CD4-positive, alpha-beta T cell treated with Interferon alpha-2 for 1 hour (primary cell): ENCODE measurements around the gene BLTP3A.
"Not testable (repeated sequence)": the region's sequence is repeated elsewhere in the genome, so short reads cannot be mapped to it uniquely, and the experiment has no call there.

ENCODE experiments used
- DNase-seq, 2 donors: peaks; one replicate each; pipeline ENCODE4 v3.0.0-alpha.2; 2020 to 2022

BLTP3A gene

DNA sequence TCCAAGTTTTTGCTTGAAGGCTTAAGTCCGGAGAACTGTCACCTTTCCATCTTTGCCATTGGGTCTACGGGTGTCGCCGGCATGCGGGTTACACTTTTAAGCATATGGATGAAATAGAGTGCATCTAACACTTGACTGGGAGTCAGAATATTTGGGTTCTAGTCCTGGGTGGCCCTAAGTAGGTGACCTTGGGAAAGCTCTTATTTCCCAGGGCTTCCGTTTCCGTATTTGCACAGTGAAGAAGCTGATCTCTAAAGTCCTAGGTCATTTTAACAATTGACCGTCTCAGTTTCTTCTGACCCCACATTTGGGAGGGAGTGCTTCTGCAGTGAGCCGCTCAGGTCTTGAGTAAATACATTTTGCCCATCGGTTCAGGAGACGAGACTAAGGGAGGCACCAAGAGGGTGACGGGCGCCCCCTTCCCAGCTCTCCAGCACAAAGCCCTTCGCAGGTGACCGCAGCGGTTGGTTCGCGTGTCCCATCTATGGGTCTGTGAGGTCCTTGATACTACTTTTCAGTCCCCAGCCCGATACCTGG lies 651 bp upstream of the BLTP3A start:
- DNase-seq: peak in 1 of 2 donors; percentile 6

- DNase-seq: peak; percentile 14 to 16
Observed at GRCh38 chr6:34792605-34793500, 970 bp downstream of the BLTP3A start.

- DNase-seq: no peak
Observed at GRCh38 chr6:34793877-34794276, 2.0 kb downstream of the BLTP3A start.

- DNase-seq: no peak
Observed at GRCh38 chr6:34795836-34796425, 4.0 kb downstream of the BLTP3A start.

DNA sequence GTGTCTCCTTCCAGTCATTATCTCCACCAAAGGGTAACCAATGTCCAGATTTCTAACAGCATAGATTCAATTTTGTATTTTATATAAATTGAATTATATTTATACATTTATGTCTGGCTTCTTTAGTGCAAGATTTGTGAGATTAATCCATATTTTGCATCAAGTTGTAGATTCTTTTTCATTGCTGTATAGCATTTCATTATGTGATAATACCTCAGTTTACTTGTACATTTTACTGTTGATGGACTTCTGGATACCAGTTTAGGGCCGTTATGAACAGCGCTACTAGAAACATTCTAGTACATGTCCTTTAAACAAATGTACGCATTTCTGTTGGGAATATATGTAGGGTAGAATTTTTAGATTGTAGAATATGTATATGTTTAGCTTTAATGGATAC lies 6.2 kb downstream of the BLTP3A start:
- DNase-seq: no peak

- DNase-seq: no peak
Observed at GRCh38 chr6:34799547-34799946, 7.7 kb downstream of the BLTP3A start.

GRCh38 chr6:34804543-34804942 lies 12.7 kb downstream of the BLTP3A start:
- DNase-seq: no peak

DNA sequence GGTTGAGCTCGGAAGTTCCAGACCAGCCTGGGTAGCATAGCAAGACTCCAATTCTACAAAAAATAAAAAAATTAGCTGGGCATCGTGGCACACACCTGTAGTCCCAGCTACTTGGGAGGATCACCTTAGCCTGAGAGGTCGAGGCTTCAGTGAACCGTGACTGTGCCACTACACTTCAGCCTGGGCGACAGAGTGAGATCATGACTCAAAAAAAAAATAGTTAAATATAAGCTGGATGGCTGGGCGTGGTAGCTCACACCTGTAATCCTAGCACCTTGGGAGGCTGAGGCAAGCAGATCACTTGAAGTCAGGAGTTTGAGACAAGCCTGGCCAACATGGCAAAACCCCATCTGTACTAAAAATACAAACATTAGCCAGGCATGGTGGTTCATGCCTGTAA lies 13.2 kb downstream of the BLTP3A start:
- not testable (repeated sequence) for DNase-seq

DNA sequence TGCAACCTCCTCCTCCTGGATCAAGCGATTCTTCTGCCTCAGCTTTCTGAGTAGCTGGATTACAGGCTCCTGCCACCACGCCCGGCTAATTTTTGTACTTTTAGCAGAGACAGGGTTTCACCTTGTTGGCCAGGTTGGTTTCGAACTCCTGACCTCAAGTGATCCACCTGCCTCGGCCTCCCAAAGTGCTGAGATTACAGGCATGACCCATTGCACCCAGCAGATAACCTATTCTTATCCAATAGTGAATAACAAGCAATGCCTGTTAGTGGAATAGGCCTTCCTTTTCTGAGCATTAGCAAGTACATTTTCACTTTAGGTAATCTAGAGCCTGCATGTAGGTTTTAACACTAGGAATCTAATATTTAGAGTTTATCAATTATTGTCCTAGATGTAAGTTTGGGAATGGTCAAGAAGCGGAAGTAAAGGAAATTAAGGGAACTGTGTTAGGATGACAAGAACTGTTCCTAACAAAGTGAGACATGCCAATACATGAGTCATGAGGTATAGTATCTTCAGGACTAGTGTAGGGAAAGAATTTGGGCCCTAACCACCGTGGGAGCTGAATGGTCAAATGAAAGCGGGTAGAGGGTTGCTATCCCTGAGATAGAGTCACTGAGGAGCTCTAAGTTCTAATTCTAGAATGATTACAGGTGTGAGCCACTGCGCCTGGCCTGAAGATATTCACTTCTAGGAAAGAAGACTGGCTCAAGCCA lies 15.0 kb downstream of the BLTP3A start:
- DNase-seq: no peak

DNA sequence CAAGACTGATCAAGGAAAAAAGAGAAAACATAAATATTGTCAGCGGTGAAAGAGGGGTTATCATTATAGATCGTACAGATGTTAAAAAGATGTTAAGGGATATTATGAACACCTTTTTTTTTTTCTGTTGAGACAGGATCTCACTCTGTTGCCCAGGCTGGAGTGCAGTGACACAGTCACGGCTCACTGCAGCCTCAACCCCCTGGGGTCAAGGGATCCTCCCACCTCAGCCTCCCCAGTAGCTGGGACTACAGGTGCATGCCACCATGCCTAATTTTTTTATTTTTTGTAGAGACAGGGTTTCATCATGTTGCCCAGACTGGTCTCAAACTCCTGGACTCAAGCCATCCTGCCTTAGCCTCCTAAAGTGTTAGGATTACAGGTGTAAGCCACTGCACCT lies 16.6 kb downstream of the BLTP3A start:
- not testable (repeated sequence) for DNase-seq

DNA sequence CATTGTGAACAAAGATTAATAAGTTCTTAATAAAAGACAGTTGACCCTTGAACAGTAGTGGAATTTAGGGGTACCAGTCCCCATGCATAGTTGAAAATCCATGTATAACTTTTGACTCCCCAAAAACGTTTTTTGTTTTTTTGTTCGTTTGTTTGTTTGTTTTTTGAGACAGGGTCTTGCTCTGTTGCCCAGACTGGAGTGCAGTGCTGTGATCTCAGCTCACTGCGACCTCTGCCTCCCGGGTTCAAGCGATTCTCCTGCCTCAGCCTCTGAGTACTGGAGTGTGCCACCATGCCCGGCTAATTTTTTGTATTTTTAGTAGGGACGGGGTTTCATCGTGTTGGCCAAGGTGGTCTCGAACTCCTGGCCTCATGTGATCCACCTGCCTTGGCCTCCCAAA lies 17.5 kb downstream of the BLTP3A start:
- DNase-seq: not testable (repeated sequence)

DNA sequence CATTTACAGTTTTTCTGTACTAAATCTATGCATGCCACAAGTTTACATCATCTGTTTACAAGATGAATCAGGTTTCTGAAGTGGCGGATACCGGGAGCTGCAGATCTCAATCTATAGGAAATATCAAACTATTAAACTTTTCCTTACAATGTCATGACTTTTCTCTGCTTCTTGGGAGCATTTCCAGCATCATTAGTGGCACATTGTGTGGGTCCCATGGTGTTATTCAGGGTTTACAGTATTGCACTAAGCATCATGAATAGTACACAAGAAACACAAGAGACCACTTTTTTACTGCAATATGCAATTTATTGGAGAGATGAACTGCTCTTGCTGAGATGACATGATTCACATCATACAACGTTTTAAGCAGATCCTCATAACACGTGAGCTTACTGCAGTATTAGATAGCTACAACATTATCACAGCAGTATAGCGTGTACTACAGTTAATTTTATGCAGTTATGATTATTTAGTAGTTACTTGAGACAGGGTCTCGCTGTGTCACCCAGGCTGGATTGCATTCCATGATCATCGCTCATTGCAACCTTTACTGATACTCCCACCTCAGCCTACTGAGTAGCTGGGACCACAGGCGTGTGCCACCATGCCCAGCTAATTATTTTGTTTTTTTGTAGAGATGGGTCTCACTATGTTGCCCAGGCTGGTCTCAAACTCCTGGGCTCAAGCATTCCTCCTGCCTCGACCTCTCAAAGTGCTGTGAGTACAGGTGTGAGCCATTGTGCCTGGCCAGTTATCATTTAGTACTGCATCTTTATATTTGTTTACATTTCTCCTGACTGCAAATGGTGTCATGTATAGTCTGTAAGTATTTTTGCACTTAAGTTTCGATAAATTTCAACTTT lies 18.4 kb downstream of the BLTP3A start:
- no peak for DNase-seq

- DNase-seq: no peak
Observed at GRCh38 chr6:34810936-34811632, 19.2 kb downstream of the BLTP3A start.

DNA sequence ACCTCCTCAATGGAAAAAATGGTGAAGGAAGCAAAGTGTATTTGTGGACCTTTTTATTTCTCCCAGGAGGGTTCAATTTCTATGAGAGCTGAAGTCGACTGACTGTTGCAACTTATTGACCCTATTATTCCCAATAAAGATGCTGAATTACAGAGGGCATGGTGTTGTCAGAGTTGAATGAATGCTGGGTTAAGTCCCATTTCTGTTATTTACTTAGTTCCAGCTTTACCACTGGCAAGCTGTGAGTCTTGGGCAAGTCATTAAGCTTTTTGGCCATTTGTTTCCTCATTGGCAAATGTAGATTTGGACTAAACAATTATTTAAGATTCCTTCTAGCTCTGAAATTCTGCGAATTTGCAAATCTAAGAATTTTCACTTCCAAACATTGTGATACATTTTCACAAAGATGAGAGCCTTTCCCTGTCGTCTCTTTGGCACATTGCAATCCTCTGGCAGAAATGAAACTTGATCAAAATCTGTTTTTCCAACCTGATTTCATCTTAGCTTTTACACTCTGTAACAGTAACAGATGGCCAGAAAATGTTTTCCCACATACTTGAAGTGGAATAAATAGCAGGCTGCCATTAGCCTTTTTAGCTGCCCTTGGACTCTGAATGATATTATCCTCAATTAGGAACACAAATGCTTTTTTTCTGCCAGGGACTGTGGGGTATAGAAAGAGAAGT lies 21.3 kb downstream of the BLTP3A start:
- no peak for DNase-seq

- no peak for DNase-seq
Observed at GRCh38 chr6:34816635-34817301, 24.9 kb downstream of the BLTP3A start.

DNA sequence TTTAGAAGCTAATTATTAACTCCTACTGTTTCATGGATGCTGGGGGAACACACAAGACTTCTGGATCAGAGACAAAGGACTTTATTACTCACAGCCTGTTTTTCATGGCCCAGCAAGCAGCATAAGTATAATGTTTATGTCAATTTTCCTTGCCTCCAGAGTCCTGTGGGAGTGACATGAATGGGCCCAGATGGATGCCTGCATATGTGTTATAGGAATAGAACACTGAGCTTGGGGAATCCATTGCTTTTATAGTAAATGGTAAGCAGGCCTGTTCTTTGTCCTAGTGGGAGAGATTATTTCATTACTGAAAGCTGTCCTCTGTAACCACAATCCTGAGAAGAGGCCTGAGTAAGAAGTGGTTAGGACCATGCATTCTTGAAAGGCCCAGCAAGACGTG lies 25.6 kb downstream of the BLTP3A start:
- no peak for DNase-seq

DNA sequence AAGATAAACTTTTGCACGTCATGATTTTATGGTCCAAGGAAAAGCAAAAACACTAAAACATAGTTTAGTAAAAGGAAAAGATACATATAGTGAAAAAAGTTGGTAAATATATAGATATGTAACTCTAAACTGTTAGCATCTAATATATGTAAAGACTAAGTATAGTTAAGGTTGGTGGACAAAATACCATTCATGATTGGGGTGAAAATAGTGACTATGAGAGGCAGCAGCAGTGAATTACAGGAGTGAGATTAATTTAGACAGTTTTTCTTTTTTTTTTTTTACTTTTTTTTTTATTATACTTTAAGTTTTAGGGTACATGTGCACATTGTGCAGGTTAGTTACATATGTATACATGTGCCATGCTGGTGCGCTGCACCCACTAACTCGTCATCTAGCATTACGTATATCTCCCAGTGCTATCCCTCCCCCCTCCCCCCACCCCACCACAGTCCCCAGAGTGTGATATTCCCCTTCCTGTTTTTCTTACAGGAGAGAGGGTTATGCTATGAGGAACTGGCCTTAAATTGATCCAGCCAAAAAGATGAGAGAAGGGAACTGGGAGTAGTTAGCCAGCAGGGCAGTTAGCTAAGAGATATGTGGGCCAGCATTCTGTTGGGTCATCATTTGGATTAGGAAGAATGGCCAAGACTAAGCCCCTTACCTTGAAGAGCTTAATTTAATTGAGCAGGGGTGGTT lies 27.1 kb downstream of the BLTP3A start:
- not testable (repeated sequence) for DNase-seq

GRCh38 chr6:34819571-34820480 lies 27.9 kb downstream of the BLTP3A start:
- DNase-seq: no peak

DNA sequence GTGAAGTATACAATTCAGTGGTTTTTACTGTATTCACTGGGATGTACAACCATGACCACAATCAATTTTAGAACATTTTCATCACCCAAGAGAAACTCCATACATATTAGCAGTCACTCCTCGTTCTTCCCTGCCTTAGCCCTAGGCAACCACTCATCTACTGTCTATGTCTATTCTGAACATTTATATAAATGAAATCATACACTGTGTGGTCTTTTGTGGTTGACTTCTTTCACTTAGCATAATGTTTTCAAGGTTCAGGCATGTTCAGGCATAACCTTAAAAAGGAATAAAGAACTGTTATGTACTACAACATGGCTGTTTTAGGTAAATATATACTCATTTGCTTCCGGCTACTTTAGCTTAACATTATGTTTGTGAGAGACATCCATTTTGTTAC lies 37.3 kb downstream of the BLTP3A start:
- DNase-seq: no peak
